GM19467 (cell line): ENCODE data around the gene FKBP6.
"Not testable (repeated sequence)": the region's sequence is repeated elsewhere in the genome, so short reads cannot be mapped to it uniquely, and the experiment has no call there.

Source experiments
- ATAC-seq: cut with Tn5 transposase; IDR thresholded peaks from one replicate; pipeline ENCODE4 v1.9.1; 2021; ENCODE audit warnings: mild to moderate bottlenecking, moderate library complexity; ENCODE audit not compliant: unreplicated experiment

Gene FKBP6

DNA sequence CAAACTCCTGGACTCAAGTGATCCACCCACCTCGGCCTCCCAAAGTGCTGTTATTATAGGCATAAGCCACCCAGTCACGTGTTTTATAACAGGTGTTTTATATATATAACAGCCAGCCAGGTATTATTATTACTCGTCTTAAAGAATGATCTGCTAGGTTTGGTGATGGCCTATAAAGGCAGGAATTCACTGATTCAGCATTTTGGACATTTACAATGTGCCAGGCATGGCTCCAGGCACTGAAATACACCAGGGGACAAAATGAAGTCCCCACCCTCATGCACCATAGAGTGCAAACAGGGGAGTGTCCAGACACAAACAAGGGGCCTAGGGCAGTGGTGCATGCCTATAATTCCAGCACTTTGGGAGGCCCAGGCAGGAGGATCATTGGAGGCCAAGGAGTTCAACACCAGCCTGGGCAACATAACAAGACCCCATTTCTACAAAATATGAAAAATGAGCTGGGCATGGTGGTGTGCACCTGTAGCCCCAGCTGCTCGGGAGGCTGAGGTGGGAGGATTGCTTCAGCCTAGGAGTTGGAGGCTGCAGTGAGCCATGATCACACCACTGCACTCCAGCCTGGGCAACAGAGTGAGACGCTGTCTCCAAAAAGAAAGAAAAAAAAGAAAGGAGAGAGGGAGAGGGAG is 4.4 kb upstream of the FKBP6 start:
- not testable (repeated sequence) for ATAC-seq

DNA sequence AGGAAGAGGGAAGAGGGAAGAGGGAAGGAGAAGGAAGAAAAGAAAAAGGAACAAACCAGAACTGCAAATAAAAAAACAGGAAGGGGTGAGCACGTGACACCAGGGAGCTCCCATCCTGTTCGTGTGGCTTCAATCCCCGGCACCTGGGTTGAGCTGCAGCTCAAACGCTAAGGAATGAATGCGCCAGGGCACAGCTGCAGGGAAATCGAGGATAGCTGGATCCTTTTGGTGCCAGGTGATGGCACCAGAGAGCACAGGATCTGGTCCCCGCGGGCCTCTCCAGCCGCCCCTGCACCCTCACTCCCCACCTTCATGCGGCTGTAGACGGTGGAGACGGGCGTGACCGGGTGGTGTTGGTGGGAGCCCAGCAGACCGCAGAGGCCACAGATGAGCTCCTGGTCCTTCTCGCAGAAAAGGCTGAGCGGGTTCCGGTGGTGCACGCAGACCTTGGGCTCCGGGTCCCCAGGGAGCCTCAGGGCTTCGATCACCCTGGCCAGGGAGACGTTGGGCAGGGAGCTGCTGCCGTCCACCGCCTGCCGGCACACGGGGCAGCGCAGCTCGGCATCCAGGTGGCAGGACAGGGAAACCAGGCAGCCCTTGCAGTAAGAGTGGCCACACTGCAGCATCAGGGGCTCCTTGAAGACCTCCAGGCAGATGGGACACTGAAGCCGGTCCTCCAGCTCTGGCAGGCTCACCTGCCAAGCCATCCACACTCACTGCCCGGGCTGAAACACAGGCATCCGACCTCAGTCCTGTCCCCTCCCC is 3.7 kb upstream of the FKBP6 start:
- ATAC-seq: not testable (repeated sequence)

DNA sequence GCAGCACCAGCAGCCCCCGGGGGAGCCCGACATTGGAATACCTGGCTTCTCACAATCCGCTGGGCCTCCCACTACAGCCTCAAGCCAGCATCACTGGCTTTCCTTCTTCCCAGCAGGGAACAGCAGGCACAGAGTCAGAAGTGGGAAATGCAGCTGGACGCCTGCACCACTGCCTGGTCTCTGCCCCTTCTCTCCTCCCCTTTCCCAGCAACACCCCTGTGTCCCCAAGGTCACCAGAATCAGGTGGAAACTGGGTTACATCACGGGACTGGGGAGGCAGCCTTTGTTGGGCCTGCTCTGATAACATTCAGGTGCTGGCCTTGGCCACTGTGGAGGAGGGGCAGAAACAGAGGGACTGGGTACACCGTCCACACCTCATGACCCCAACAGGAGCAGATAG is 2.5 kb upstream of the FKBP6 start:
- not testable (repeated sequence) for ATAC-seq

DNA sequence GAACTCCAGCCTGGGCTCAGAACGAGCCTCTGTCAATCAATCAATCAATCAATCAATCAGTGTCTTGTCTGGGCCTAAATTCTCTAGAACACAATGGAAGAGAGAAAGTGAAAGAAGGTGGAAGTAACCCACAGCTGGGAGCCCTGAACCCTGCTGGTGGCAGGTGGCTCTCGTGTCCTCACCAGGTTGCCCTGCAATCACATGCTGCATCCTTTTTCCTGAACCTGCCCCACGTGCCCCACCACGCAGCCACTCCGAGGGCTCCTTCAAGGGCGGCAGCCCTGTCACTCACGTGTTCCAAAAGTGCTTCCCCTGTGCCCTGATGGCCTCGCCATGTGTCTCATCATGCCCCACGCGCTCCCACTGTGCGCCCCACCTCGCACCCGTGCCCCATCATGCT is 512 bp upstream of the FKBP6 start:
- not testable (repeated sequence) for ATAC-seq

DNA sequence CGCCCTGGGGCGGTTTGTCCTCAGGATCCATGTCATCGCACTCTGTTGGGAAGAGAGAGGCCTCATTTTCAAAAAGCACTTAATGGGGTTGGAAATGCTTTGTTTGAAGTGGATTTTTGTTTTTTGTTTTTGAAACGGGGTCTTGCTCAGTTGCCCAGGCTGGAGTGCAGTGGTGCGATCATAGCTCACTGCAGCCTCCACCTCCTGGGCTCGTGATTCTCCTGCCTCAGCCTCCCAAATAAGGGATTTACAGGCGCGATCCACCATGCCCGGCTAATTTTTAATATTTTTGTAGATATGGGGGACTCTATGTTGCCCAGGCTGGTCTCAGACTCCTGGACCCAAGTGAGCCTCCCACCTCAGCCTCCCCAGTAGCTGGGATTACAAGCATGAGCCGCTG is 735 bp downstream of the FKBP6 start:
- no peak for ATAC-seq

DNA sequence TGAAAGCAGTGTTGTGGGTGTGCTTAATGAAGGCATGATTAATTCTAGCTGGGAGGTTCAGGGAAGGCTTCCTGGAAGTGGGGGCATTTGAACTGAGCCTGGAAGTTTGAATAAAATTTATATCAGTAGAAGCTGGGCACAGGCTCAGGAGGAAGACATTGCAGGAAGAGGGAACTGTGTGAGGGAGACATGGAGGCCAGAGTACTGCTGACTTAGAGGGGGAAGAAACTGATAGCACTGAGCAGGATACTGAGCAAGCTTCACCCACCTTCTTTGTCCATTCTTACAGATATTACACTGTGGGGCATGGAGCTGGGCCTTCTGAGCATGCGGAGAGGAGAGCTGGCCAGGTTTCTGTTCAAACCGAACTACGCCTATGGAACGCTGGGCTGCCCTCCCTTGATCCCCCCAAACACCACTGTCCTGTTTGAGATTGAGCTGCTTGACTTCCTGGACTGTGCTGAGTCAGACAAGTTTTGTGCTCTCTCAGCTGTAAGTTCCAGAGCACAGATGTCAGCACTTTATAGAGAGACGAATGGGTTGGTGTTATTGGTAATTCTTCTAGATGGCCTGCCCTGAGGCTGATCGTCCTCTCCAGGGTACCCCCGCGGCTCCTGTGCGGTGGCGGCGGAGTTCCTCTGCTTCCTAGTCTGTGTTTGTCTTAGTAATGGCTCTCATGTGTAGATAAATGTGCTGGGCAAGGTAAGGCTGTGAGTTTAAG is 2.1 kb downstream of the FKBP6 start:
- ATAC-seq: no peak

DNA sequence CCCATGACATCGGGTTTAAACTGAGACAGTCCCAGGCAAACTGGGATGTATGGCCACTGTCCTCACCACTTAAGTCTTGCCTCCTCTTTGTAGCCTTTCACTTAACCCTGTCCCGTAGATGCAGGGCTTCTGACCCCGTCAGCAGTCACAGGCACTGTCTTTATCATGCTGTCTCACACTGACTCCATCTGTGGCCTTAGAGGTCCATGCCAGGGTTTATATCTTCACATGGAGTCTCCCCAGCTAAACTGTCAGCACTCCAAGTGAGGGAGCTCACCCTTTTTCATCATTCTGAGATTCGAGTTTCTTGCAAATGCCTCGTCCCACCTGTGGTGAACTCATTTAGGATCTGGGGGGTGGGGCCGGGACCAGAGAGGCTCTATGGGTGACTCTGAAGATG is 2.8 kb downstream of the FKBP6 start:
- ATAC-seq: no peak

- ATAC-seq: no peak
These were observed 4.5 kb downstream of the FKBP6 start for GRCh38 chr7:73332447-73332846.

DNA sequence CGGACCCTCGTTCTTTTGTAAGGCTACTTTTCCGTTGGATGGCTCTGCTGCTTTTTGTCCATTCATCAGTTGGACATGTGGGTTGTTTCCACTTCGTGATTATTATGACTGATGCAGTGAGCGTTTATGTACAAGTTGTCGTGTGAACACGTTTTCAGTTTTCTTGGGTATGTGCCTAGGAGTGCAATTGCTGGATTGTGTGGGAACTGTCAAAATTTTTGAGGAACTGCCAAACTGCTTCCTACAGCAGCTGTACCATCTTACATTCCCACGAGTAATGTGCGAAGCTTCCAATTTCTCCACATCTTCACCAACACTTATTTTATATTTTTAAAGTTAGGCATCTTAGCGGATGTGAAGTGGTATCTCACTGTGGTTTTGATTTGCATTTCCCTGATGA is 10.4 kb downstream of the FKBP6 start:
- ATAC-seq: no peak

DNA sequence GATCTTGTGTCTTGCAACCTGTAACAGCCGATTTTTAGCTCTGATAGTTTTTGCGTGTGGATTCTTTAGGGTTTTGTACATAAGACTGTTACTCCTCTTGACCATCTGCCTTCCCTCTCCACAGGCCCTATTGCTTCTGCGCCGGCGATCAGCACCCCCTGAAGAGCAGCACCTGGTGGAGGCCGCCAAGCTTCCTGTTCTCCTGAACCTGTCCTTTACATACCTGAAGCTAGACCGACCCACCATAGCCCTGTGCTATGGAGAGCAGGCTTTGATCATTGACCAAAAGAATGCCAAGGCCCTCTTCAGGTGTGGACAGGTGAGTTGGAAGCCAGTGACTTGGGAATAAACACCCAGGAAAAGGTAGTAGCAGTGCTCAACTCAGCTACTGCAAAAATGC is 12.6 kb downstream of the FKBP6 start:
- no peak for ATAC-seq

GRCh38 chr7:73341877-73342276 is 13.9 kb downstream of the FKBP6 start:
- ATAC-seq: no peak

DNA sequence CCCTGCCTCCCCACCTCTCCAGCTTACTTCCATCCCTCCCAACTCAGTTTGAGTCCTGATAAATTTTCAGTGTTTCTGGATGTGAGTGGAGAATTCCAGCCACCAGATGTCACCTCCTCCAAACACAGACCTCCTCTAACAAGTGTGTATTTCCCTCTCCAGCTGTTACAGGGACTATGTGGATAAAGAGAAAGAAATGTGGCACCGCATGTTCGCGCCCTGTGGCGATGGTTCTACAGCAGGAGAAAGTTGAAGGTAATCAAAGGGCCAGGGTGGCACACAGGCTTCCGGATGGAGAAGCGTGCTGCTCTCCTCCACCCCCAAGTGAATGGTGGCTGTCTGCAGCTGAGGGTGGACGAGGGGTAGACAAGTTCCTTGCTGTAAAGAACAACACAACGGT is 14.7 kb downstream of the FKBP6 start:
- no peak for ATAC-seq

DNA sequence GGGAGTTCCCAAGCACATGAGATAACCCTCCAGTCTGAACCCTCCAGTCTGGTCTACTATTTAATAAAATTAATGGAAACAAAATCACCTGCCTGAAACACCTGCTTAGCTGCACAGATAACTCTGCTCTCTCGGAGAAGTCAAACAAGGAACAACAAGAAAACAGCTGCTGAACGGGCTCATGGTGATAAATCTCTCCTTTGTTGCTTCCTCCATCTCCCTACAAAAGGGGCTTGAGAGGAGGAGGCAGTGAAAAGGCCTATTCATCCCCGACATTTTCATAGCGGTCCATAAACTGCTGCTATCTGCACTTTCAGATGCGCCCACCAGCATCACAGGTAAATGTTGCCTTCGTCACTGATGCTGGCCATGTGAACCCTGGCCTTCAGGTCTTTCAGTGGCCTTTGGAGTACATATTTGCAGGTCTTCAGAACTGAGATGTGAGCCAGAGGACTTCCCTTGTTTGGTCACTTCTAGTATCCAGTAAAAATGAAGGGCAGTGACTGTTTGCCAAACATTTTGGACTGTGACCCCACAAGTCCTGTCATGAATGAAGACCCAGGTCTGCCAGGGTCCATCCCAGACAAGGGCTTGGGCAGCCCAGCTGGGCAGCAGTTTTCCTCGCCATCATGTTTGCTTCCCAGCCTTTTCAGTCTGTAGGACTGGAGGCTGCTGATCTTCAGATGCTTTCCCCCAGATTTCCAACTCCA is 15.9 kb downstream of the FKBP6 start:
- no peak for ATAC-seq

DNA sequence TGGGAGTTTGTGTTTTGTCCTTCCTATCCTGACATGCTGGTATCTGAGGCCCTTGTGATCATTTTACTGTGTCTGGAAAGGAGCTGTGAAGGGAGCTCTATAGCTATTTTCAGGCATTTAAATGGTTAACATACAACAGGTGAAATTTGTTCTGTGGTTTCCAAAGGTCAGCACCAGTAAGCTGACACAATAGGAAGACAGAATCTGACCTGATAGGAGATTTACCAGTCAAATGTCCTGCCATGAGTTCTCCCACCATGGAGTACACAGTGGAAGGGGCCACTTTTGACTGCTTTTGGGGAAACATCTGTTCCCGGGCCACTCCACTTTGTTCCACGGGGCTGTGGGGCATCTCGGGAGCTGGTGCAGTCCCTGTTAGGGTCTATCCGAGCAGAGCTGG is 17.6 kb downstream of the FKBP6 start:
- ATAC-seq: no peak

- no peak for ATAC-seq
These were observed 18.0 kb downstream of the FKBP6 start for GRCh38 chr7:73345951-73346350.

GRCh38 chr7:73349763-73350162 is 21.8 kb downstream of the FKBP6 start:
- ATAC-seq: no peak

DNA sequence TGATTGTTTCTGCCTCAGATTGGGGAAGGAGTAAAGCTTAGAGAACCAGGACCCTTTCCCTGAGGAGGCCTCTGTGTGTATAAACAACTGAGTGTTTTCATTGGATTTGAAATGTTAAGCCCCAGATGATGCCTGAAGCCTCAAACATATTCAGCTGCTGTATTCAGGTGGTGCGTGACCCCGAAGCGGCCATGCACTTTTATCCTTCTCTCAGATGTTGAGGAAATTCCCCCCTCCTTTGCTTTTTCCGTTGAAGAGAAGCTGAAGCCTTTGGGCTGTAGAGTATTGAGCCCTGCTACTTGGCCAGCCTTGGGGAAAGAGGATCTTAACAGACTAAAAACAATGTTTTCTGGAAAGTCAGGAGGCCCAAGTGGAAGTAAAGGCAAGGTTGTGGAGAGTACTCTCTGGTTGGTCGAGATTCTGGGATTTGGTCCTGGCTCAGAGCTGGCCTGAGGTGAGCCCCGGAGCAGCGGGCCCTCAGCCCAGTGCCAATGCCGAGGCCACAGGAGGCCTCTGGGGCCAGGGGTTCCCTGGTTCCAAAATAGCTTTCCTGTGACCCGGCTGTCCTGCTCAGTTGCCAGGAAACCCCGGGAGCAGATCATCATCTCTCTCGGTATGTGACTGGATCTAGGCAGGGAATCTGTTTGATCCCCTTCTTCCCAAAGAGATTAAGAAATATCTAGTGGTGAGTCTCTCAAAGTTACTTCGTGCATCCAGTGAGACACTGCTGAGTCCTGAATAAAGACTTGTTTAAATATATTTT is 22.5 kb downstream of the FKBP6 start:
- ATAC-seq: no peak

DNA sequence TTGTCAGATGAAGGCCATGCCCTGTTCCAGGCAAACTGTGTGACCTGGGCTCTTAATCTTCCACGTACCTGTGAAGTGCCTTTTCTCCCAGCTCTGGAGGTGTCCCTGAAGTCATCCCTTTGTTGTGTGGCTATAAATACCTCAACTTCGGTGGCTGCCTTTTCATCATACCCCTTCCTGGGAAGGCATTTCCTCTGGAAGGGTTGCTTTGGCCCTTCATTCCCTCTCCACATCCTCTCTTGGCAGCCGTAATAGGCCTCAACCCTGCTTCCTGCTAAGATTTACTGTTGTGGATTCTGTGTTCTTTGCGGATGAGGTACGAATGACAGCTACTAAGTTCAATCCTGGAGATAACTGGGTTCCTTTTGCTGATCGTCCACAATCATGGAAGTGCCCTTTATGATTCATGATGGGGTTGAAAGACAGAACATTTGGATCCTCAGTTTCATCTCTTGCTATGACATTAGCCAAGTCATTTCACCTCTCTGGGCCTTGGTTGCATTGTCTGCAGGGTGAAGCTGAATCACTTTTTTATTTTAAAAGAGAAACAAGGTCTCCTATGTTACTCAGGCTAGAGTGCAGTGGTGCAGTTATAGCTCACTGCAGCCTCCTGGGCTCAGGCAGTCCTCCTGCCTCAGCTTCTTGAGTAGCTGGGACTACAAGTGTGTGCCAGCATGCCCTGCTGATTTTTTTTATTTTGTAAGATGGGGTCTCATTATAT is 23.6 kb downstream of the FKBP6 start:
- no peak for ATAC-seq

DNA sequence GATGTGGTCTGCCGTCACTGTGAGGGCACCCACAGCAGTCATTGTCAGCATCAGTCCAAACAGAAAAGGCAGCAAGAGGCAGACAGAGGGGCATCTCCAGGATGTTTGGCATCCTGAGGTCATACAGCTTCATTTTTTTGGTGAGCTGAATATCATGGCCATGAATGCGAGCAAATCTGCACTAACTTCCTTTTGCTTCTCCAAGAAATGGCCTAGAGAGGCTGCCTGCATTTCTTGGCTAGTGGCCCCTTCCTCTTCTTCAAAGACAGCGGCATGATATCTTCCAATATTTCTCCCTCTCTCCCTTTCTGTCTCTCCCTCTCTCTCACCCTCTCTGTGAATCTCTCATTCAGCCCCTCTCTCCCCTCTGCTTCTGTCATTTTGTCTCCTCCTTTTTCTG is 24.8 kb downstream of the FKBP6 start:
- ATAC-seq: no peak

DNA sequence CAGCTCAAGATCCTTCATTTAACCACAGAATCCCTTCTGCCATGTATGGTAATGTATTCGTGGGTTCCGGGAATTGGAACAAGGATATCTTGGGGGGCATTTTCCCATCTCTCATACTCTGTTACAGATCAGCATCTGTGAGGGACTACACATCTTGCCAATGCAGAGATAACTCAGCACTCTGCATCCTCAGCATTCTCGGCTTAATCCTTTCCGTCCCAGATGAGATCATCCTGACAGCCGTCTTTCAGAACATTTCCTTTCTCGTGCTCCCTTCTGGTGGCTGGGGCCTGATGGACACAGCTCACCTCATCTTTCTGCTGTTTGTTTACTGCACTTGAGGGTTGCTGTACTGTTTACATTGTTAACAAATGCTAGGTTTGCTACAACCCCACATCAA is 25.3 kb downstream of the FKBP6 start:
- ATAC-seq: no peak
